ENCODE data around the gene RAET1G. TPM values are rescaled to one million over a fixed set of nuclear protein-coding genes. Genes with fewer than 3 reads are reported as not detected.
A peak's percentile ranks its signal among the peaks of the same experiment; 100 is the strongest.
"Not testable (repeated sequence)": the region's sequence is repeated elsewhere in the genome, so short reads cannot be mapped to it uniquely, and the experiment has no call there.

Gene RAET1G
- total RNA-seq, 4 donors from 2014 or later: 0.89 TPM; not detected in 3

DNA sequence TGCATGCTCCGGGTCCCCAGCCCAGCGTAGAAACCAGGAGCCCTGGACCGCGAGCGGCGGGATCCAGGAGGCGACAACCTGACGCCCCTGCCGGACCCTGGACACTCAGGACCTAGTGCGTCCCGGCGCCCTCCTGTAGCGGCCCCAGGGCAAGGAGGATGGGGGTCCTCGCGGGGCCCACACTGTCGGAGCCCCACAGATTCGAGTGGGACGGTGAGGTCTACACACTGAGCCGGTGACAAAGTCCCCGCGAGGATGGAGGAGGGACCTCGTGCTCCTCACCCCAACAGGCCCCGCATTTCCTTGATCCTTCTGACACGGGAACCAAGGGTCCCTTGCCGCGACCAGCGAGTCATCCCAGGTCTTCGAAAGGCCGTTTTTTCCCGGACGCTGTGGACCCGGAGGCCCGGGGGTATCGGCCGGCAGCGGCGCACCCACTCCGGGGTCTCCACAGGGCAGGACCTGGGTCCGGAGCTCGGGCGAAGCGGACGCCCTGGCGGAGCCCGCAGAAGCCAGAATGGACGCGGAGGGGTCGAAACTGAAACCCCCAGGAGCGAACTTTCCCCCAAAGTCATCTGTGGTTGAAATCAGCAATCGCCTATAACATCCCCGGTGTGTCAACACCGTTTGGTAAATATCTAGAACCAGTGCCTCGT, 31.5 kb upstream of the RAET1G start:
- H3K27ac ChIP-seq; intact Hi-C loops (cut with DNase I; ENCODE audit: low total_unique reads); H3K36me3 ChIP-seq; DNase-seq; ATAC-seq; H3K4me1 ChIP-seq; in situ Hi-C loops (cut with MboI; ENCODE audit: low sequenced_read_pairs in 4 of 4); H3K9me3 ChIP-seq: not testable (repeated sequence)
- Histone ChIP-seq H3K4me3 (peak overlapping the region in 1 of 4 donors; percentile 34), H3K27me3 (peaks cover 52 to 80% (median 68%) of the 10 kb centered on the region in 3 donors)

DNA sequence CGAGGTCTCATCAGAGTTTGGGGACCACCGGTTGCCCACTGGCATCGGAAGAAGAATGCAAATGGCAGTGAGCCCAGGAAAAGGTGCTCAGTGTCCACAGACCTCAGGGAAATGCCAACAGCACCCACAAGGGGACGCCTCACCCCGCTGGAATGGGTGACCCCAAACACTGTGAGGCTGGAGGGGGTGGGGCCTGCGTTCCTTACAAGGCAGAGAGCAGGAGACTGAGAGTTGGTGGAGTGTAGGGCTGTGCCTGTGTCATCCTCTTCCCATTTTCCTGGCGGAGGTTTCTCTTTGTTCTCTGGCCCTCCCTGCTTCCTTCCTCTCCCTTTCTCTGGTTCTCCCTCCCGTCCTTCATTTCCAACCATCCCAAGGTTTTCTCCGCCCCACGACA, 31.0 kb upstream of the RAET1G start:
- DNase-seq; H3K27ac ChIP-seq; H3K4me3 ChIP-seq; in situ Hi-C loops (cut with MboI; ENCODE audit: low sequenced_read_pairs in 4 of 4); intact Hi-C loops (cut with DNase I; ENCODE audit: low total_unique reads); H3K36me3 ChIP-seq; H3K9me3 ChIP-seq; ATAC-seq; H3K4me1 ChIP-seq: not testable (repeated sequence)
- H3K27me3 ChIP-seq: peaks cover 52 to 78% (median 68%) of the 10 kb centered on the region in 3 donors

DNA sequence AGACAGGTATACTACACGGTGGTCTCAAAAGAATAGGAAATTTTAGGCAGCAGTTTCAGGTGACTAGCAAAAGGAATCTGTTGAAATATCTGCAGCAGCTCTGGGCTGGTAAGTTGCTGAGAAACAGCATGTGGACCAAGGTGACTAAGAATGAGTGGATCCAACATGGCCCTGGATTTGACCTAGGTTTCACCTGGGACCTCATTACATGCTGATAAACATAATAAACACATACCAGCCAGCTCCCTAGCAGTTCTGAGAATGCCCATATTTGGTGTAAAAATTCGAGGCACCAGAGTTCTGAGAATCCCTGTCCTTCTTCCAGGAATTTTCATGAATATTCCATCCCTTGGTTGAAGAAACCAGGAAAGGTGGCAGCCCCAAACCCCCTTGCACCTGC, 30.5 kb upstream of the RAET1G start:
- H3K27ac ChIP-seq; in situ Hi-C loops (cut with MboI; ENCODE audit: low sequenced_read_pairs in 4 of 4); ATAC-seq; H3K9me3 ChIP-seq; intact Hi-C loops (cut with DNase I; ENCODE audit: low total_unique reads); H3K4me3 ChIP-seq; H3K36me3 ChIP-seq; H3K4me1 ChIP-seq; DNase-seq: not testable (repeated sequence)
- H3K27me3 ChIP-seq: peaks cover 52 to 81% (median 74%) of the 10 kb centered on the region in 3 donors

DNA sequence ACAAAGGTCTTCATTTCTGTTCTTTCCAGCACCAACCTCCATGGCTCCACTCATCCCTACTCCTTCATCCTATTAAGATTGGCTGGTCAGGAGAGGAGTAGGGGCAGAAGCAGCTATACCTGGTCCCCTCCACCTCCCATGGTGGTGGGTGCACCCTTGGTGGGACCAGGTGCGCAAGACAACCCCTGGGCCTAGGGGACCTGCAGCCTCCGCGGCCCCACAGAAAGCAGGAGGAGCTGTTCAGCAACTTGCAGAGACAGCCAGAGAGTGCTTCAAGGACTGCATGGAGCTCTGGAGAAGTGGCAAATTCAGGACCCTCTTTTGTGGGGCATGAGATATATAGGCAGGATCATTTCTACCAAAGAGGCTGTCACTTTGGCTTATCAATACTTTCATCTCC, 28.7 kb upstream of the RAET1G start:
- Histone ChIP-seq H3K36me3 (no peaks in the 10 kb centered on the region), H3K4me3 (no peak overlapping the region), H3K27ac (no peak overlapping the region), H3K4me1 (peaks cover 0 to 3% of the 10 kb centered on the region in 2 donors), H3K9me3 (no peaks in the 10 kb centered on the region), H3K27me3 (peaks cover 46 to 65% (median 61%) of the 10 kb centered on the region in 3 donors)
- DNase-seq (no peak), ATAC-seq (no peak)
- in situ Hi-C loops (cut with MboI; ENCODE audit: low sequenced_read_pairs in 4 of 4): no loop called here
- intact Hi-C loops (cut with DNase I; ENCODE audit: low total_unique reads): no loop called here
- no peak for TF ChIP-seq POLR2A (IDR thresholded peaks at IDR 0.05)
- TF ChIP-seq, protein P1, sequence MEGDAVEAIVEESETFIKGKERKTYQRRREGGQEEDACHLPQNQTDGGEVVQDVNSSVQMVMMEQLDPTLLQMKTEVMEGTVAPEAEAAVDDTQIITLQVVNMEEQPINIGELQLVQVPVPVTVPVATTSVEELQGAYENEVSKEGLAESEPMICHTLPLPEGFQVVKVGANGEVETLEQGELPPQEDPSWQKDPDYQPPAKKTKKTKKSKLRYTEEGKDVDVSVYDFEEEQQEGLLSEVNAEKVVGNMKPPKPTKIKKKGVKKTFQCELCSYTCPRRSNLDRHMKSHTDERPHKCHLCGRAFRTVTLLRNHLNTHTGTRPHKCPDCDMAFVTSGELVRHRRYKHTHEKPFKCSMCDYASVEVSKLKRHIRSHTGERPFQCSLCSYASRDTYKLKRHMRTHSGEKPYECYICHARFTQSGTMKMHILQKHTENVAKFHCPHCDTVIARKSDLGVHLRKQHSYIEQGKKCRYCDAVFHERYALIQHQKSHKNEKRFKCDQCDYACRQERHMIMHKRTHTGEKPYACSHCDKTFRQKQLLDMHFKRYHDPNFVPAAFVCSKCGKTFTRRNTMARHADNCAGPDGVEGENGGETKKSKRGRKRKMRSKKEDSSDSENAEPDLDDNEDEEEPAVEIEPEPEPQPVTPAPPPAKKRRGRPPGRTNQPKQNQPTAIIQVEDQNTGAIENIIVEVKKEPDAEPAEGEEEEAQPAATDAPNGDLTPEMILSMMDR (IDR thresholded peaks at IDR 0.05 in 4 of 5, conservative IDR thresholded peaks at IDR 0.05 in 1 of 5): no peak

DNA sequence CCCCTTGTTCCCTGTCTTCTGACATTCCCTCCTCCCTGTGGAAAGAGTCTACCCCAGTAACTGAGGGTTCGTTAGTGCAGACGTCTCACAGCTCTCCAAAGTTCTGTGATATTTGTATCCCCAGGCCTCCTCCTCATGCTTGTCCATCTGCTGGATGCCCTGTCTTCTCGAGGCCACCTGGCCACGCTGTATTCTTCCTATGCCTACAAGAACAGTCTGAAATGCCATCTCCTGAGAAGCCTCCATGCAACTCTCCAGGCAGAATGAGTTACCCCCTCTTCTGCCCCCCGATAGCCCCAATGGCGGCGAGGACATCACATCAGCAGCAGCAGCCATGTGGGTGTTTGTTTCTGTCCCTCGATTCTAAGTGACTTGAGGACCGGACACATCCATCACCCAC, 28.2 kb upstream of the RAET1G start:
- Histone ChIP-seq H3K9me3 (no peaks in the 10 kb centered on the region), H3K4me3 (no peak overlapping the region), H3K36me3 (no peaks in the 10 kb centered on the region), H3K27me3 (peaks cover 44 to 62% (median 57%) of the 10 kb centered on the region in 3 donors), H3K27ac (no peak overlapping the region), H3K4me1 (peaks cover 0 to 3% of the 10 kb centered on the region in 2 donors)
- DNase-seq: no peak
- TF ChIP-seq, protein P1 (IDR thresholded peaks at IDR 0.05 in 4 of 5, conservative IDR thresholded peaks at IDR 0.05 in 1 of 5): no peak
- no peak for TF ChIP-seq POLR2A (IDR thresholded peaks at IDR 0.05)
- in situ Hi-C loops (cut with MboI; ENCODE audit: low sequenced_read_pairs in 4 of 4) (no loop called here), intact Hi-C loops (cut with DNase I; ENCODE audit: low total_unique reads) (no loop called here)
- ATAC-seq: no peak

DNA sequence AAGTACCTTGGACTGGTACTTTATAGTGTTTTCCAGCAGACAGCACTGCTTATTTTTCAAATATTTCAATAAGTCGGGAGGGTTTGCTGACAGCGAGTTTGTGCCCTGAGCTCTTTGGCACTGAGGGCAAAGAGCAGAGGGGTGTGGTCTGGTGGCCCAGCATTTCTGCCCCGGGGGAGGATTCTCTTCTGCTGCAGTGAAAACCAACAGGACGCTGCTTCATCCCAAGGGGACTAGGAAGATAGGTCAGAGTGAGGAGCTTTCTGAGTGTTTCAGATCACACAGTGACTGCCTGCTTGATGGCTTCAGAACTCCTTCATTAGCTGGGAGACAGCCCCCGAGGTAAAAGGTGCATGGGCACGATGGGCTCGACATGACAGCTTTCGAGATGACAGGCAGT, 27.5 kb upstream of the RAET1G start:
- Histone ChIP-seq H3K9me3 (no peaks in the 10 kb centered on the region), H3K27me3 (peaks cover 37 to 56% (median 50%) of the 10 kb centered on the region in 3 donors), H3K36me3 (no peaks in the 10 kb centered on the region), H3K27ac (no peak overlapping the region), H3K4me1 (peaks cover 0 to 3% of the 10 kb centered on the region in 2 donors), H3K4me3 (no peak overlapping the region)
- in situ Hi-C loops (cut with MboI; ENCODE audit: low sequenced_read_pairs in 4 of 4): no loop called here
- DNase-seq (no peak), ATAC-seq (no peak)
- TF ChIP-seq, protein P1 (IDR thresholded peaks at IDR 0.05 in 4 of 5, conservative IDR thresholded peaks at IDR 0.05 in 1 of 5): no peak
- no peak for TF ChIP-seq POLR2A (IDR thresholded peaks at IDR 0.05)
- intact Hi-C loops (cut with DNase I; ENCODE audit: low total_unique reads): no loop called here

Measured in gastrocnemius medialis (tissue), 4 donors.